ENCODE results near the gene CBARP.

CBARP gene, protein sequence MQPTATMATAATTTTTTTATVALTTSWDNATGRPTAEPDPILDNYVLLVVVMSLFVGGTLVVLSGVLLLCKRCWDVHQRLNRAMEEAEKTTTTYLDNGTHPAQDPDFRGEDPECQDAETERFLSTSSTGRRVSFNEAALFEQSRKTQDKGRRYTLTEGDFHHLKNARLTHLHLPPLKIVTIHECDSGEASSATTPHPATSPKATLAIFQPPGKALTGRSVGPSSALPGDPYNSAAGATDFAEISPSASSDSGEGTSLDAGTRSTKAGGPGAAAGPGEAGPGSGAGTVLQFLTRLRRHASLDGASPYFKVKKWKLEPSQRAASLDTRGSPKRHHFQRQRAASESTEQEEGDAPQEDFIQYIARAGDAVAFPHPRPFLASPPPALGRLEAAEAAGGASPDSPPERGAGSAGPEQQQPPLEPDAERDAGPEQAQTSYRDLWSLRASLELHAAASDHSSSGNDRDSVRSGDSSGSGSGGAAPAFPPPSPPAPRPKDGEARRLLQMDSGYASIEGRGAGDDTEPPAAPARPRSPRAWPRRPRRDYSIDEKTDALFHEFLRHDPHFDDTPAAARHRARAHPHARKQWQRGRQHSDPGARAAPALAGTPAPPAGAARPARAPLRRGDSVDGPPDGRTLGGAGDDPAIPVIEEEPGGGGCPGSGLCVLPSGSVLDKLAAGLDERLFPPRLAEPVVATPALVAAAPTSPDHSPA

DNA sequence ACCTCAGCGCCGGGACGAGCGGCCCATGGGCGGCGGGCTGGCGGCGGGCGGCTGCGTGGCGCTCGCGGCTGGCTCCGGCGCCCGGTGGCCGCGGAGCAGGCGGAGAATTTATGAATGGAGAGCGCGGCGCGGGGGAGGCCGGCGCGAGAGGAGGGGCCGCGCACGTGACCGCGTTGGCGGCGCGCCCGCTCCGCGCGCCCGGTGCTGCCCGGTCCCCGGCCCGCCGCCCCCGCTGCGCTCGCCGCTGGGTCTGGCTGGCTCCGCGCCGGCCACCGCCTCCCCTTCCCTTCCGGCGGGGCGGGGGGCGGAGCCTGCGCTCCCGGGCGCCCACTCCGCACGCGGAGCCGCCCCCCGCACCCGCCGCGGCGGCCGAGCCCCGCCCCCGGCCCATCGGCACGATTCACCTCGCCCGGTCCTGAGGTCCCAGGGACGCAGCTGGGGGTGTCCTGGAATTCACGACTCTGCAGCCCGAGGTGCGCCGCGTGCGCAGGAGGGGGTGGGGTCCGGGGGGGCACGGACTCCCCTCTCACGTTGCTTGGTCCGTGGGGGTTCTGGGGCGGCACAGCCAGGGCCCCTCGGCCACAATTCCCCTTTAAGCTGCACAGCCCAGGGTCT is at the start of gene CBARP:
Gene CBARP, minus strand, starts transcription at position 252 of the 615 bp plus-strand sequence. CDS start 1,905 bp downstream, outside the sequence.
- DNase-seq (ENCODE audit: low spot score in 2 of 2) = peak; percentile 46 to 79

GRCh38 chr19:1286487-1287353 is 48.9 kb upstream of the CBARP start:
- H3K4me3 ChIP-seq = peak overlapping the region; percentile 54
- in situ Hi-C loops (cut with MboI; ENCODE audit: low sequenced_read_pairs) = no loop called here

More for the DNA sequence above, at the start of gene CBARP:
- H3K27me3 ChIP-seq (ENCODE audit: low read depth) = no peaks in the 10 kb centered on the region
- peaks cover 22% of the 10 kb centered on the region for H3K36me3 ChIP-seq (replicated peaks)
- H3K9me3 ChIP-seq = no peaks in the 10 kb centered on the region
- H3K4me1 ChIP-seq = peaks cover 16% of the 10 kb centered on the region
- peak within 1 kb of the TSS; percentile 72 for H3K4me3 ChIP-seq
- in situ Hi-C loops (cut with MboI; ENCODE audit: low sequenced_read_pairs) = no loop called here

GRCh38 chr19:1285737-1286360 is 48.0 kb upstream of the CBARP start, which contains the start of gene EFNA2:
EFNA2 (plus strand) TSS chr19:1285873; CDS start chr19:1286169, 296 bp downstream.
- no peaks in the 10 kb centered on the region for H3K36me3 ChIP-seq (replicated peaks)
- peak within 1 kb of the TSS; percentile 54 for H3K4me3 ChIP-seq
- in situ Hi-C loops (cut with MboI; ENCODE audit: low sequenced_read_pairs) = no loop called here
- peaks cover 7% of the 10 kb centered on the region; the same call in 1 of the 2 replicates for H3K4me1 ChIP-seq
- no peaks in the 10 kb centered on the region for H3K27me3 ChIP-seq (ENCODE audit: low read depth)
- no peaks in the 10 kb centered on the region for H3K9me3 ChIP-seq
- DNase-seq (ENCODE audit: low spot score in 2 of 2) = no peak

More at GRCh38 chr19:1286487-1287353, 48.9 kb upstream of the CBARP start:
- Histone ChIP-seq H3K27me3 (ENCODE audit: low read depth) (no peaks in the 10 kb centered on the region), H3K36me3 (replicated peaks) (no peaks in the 10 kb centered on the region), H3K4me1 (peaks cover 7% of the 10 kb centered on the region; the same call in 1 of the 2 replicates), H3K9me3 (no peaks in the 10 kb centered on the region)
- DNase-seq (ENCODE audit: low spot score in 2 of 2) = no peak

- peaks cover 2% of the 10 kb centered on the region for H3K36me3 ChIP-seq (replicated peaks)
- in situ Hi-C loops (cut with MboI; ENCODE audit: low sequenced_read_pairs) = loop anchor here (5.0 kb wide), 1 partner anchor 97 kb away; the partner anchor contains the start of gene NDUFS7
- no peaks in the 10 kb centered on the region for H3K9me3 ChIP-seq
- DNase-seq (ENCODE audit: low spot score in 2 of 2) = no peak
- H3K4me3 ChIP-seq = no peak overlapping the region
- peaks cover 7% of the 10 kb centered on the region; the same call in 1 of the 2 replicates for H3K4me1 ChIP-seq
- no peaks in the 10 kb centered on the region for H3K27me3 ChIP-seq (ENCODE audit: low read depth)
These were observed 47.4 kb upstream of the CBARP start for GRCh38 chr19:1284979-1285736.

DNA sequence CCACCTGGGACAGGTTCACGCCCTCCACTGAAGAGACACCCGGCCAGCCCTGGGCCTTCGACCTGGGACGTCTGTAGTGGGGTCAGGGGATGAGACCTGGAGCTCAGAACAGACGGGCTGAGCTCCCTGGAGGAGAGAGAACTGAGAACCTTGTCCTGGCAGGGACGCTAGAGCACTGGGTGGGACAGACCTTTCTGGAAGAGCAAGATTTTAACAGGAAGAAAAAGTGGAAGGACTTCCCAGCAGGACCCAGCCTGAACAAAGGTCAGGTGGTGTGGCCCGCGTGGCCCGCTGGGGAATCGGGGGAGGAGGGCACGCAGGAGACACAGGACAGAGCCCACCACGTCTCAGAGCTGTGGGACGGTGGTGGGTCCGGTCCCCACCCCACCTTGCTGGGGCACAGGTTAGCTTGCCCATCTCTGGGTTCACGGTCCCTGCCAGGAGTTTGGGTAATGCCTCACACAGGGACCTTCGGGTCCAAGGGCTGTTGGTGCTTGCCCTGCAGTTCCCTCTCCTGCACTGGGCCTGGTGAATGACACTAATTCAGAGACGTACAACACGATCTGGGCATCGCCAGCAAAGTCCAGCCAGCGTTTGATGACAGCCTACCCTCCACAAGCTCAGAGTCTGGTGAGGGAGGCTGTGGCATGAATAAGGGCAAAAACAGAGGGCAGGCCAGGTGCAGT is 46.6 kb upstream of the CBARP start:
- no peak for DNase-seq (ENCODE audit: low spot score in 2 of 2)
- in situ Hi-C loops (cut with MboI; ENCODE audit: low sequenced_read_pairs) = loop anchor here (5.0 kb wide), 1 partner anchor 98 kb away; the partner anchor contains the start of gene NDUFS7
- Histone ChIP-seq H3K9me3 (no peaks in the 10 kb centered on the region), H3K27me3 (ENCODE audit: low read depth) (no peaks in the 10 kb centered on the region), H3K4me3 (no peak overlapping the region), H3K36me3 (replicated peaks) (peaks cover 9% of the 10 kb centered on the region), H3K4me1 (peaks cover 7% of the 10 kb centered on the region; the same call in 1 of the 2 replicates)

- in situ Hi-C loops (cut with MboI; ENCODE audit: low sequenced_read_pairs) = loop anchor here (5.0 kb wide), 1 partner anchor 98 kb away; the partner anchor contains the start of gene NDUFS7
- H3K36me3 ChIP-seq (replicated peaks) = peaks cover 14% of the 10 kb centered on the region
- H3K4me3 ChIP-seq = no peak overlapping the region
- H3K27me3 ChIP-seq (ENCODE audit: low read depth) = no peaks in the 10 kb centered on the region
- peaks cover 7% of the 10 kb centered on the region; the same call in 1 of the 2 replicates for H3K4me1 ChIP-seq
- no peaks in the 10 kb centered on the region for H3K9me3 ChIP-seq
- no peak for DNase-seq (ENCODE audit: low spot score in 2 of 2)
These were observed 46.1 kb upstream of the CBARP start for GRCh38 chr19:1283917-1284292.

DNA sequence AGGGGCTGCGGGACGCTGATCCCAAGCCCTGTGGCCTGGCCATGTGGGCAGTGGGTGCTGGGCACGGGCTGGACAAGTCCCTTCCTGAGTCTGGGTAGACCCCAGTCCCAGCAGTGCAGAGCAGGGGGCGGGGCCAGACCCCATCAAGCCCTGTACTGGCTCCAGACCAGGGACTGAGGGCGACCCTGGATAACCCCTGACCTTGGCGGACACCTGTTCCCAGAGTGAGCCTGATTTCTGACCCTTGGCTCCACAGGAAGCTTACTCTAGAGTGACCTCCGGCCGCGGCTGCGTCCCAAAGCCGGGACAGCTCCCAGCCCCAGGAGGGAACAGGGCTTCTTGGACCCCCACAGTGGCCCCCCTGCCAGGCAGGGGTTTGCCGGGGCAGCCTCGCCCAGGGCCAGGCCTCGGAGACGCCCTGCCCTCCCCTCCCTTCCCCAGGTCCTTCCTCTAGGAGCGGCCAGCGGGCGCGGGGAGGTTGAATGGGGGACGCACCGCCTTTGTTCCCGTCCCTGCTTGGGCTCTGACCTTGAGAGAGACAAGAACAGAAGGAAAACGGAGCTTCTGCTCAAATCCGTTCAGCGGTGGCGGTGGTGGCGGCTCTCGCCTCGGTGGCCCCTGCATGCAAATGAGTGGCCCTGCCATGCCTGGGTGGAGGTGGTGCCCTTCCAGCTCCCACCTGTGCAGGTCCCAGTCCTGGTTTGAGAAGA is 45.6 kb upstream of the CBARP start:
- no peaks in the 10 kb centered on the region for H3K27me3 ChIP-seq (ENCODE audit: low read depth)
- no peak overlapping the region for H3K4me3 ChIP-seq
- no peaks in the 10 kb centered on the region for H3K9me3 ChIP-seq
- peaks cover 18% of the 10 kb centered on the region for H3K36me3 ChIP-seq (replicated peaks)
- peaks cover 7% of the 10 kb centered on the region; the same call in 1 of the 2 replicates for H3K4me1 ChIP-seq
- in situ Hi-C loops (cut with MboI; ENCODE audit: low sequenced_read_pairs) = loop anchor here (5.0 kb wide), 1 partner anchor 99 kb away; the partner anchor contains the start of gene NDUFS7
- no peak for DNase-seq (ENCODE audit: low spot score in 2 of 2)

- no peak for DNase-seq (ENCODE audit: low spot score in 2 of 2)
- in situ Hi-C loops (cut with MboI; ENCODE audit: low sequenced_read_pairs) = loop anchor here (5.0 kb wide), 1 partner anchor 100 kb away; the partner anchor contains the start of gene NDUFS7
- H3K36me3 ChIP-seq (replicated peaks) = peaks cover 19% of the 10 kb centered on the region
These were observed 44.9 kb upstream of the CBARP start for GRCh38 chr19:1282588-1283206.

GRCh38 chr19:1281569-1282287 is 43.9 kb upstream of the CBARP start:
- no peak for DNase-seq (ENCODE audit: low spot score in 2 of 2)
- Histone ChIP-seq H3K36me3 (replicated peaks) (peaks cover 29% of the 10 kb centered on the region), H3K4me1 (no peaks in the 10 kb centered on the region; the same call in 1 of the 2 replicates), H3K27me3 (ENCODE audit: low read depth) (no peaks in the 10 kb centered on the region), H3K9me3 (no peaks in the 10 kb centered on the region), H3K4me3 (no peak overlapping the region)
- in situ Hi-C loops (cut with MboI; ENCODE audit: low sequenced_read_pairs) = loop anchor here (5.0 kb wide), 1 partner anchor 101 kb away; the partner anchor contains the start of gene NDUFS7

More at GRCh38 chr19:1282588-1283206, 44.9 kb upstream of the CBARP start:
- Histone ChIP-seq H3K27me3 (ENCODE audit: low read depth) (no peaks in the 10 kb centered on the region), H3K4me3 (no peak overlapping the region), H3K9me3 (no peaks in the 10 kb centered on the region), H3K4me1 (peaks cover 7% of the 10 kb centered on the region; the same call in 1 of the 2 replicates)

All from HAP-1 (cell line).